SH-SY5Y (cell line): ENCODE results near the gene THADA.

Experiments used
- GATA2 ChIP-seq: IDR thresholded peaks from 2 replicates; pipeline ENCODE4 v1.6.1; 2011; ENCODE audit warnings: mild to moderate bottlenecking, low read depth, low read length
- GATA3 ChIP-seq: IDR thresholded peaks from 2 replicates; pipeline ENCODE4 v1.6.1; 2011; ENCODE audit warnings: low read depth, mild to moderate bottlenecking, low read length, moderate library complexity

DNA sequence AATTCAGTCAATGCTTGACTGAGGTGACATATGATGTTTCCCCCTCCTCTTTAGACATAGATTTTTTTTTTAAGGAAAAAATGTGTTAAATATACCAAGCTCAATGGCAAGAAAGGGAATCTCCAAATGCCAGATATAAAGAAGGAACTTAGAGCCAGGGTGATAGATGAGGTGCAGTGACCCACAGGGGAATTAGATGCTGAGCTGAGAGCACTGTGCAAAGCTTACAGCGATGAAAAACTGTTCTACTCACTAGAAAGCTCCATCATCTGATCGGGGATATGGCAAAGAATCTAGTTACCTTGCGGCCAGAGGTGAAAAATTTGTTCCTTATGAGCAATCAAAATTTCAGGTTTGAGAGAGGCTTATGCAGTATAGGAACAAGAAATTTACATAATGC is 218.5 kb downstream of the THADA start:
- no peak for TF ChIP-seq GATA2
- TF ChIP-seq GATA3, result no peak
